HPDE6-E6E7 (cell line): ENCODE results near the gene ICA1.
"Not testable (repeated sequence)": the region's sequence is repeated elsewhere in the genome, so short reads cannot be mapped to it uniquely, and the experiment has no call there.

Source experiments
- DNase-seq: peaks from one replicate; pipeline ENCODE4 v3.0.0; 2011; ENCODE audit warnings: missing footprints; ENCODE audit errors: extremely low spot score

The ICA1 gene

DNA sequence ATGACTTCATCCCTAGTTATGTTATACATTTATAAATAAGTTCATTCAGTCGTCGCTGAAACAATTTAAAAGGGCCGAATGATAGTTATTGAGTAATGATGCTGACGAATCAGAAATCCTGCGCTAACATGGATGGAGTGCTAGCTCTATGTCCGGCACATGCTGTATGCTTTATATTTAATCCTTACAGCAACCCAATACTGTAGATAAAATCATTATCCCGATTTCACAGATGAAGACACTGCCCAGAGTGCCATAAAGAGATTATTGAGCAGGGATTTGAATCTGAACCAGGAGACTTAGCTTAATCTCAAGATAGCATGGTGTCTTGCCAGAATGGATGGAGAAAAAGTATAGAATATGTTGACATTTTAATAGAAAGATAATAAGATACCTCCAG is 1.1 kb upstream of the ICA1 start:
- no peak for DNase-seq

DNA sequence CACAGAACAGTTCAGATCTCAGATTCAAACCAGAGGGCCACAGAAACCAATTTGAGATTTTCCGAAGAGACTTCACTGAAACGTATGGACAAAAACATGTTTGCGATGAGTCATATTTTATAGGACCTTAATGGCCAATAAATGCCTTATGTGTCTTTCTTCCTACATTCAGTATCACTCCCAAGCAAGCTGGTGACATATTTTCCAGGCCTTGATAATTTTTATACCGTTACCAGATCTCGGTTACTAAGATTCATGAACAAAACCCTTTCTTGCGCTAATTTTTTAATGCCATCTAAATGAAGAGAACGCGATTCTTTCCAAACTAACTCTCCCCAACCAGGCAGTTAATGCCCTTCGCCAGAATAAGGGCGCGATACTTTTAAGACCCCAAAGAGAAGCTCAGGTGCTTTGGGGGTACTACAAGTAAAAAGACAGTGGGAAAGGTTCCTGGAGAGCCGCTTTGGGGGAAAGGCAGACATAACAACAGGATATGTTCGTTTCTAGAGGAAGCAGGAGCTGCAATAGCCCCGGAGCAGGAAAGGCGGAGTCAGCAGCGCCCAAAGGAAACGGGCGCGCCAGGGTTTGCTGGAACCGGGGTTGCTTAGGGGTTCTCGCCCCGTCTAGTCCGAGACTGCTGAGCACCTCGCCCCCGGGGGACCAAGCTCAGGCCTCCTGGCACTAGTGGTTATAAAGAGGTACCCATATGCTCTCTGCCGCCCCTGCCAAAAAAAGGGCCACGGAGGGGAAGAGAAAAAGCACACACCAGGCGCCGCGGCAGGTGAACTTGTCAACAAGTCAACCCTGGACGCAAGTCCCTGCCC is 884 bp downstream of the ICA1 start:
- no peak for DNase-seq

DNA sequence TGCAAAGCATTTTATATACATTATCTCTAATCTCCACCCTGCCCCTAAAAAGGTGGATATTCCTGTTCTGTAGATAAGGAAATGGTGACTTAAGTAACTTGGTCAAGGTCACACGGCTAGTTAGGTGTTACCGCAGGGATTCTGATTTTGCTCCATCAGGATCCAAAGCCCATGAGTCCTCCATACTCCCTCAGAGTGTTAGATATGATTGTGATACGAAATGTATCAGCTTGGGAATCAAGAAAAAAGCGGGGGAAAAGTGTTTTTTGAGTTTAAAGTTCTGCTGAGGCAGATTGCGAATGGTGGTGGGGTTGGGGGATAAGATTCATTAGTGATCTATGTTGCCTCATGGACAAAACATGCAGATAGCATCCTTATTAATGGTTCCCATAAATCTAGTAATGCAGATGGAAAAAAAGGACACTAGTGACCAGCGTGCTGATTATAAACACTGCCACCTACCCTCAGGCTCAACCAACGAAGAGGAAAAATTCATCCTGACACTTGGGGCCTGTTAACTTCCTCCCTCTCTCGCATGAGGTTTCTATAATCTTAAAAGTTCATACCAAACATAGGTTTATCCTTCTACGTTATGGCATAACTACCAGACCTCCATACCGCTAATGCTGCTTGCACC is 2.3 kb downstream of the ICA1 start:
- DNase-seq, result no peak

DNA sequence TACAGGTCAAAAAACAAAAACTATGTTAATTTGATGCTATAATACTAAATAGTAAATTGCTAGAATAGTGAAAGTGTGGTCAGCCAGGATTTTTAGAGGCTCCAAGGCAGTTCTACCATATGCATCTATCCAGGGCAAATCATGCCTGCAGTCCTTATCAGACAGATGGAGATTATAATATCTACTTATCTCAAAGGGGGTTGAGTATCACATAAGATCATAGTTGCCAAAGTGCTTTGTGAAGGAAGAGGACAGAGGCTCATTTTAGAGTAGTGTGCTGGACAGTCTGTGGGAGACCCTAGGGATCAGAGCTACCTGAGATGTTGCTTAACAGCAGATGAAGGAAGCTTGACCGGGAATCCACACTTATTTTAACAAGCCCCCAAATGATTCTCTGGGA is 3.2 kb downstream of the ICA1 start:
- DNase-seq, result no peak

- no peak for DNase-seq
These were observed 3.8 kb downstream of the ICA1 start for GRCh38 chr7:8258166-8258565.

DNA sequence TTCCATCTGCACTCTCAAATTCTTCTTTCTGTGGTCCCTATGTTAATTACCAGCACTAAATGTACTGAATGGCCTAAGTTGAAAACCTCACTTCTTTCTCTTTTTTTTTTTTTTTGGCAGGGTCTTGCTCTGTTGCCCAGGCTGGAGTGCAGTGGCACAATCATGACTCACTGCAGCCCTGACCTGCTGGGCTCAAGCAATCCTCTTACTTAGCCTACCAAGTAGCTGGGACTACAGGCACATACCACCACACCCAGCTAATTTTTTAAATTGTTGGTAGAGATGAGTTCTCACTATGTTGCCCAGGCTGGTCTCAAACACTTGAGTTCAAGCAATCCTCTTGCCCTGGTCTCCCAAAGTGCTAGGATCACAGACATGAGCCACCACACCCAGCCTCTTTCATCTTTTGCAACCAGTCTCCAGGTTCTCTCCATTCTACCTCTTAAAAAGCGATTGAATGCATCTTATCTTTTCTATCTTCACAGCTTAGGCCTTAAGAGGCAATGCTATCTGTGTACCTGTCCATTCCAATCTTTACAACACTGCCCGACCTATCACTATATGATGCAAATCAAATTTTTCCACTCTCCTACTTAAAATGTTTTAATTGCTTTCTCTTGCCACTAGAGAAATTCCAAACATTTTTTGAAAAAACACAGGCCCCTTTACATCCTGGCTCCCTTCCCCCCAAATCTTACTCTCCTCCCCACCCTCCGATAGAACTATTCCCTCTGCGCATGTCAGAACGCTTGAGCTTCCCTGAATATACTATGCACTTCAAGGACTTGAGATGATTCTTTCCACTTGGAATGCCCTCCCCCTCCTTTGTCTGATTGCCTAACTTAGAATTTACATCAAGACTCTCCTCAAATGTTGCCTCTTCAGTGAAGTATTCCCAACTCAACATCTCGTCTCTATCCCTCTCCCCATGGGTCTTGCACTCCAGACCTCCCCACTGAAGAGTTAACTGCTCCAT is 6.0 kb downstream of the ICA1 start:
- DNase-seq, result no peak

DNA sequence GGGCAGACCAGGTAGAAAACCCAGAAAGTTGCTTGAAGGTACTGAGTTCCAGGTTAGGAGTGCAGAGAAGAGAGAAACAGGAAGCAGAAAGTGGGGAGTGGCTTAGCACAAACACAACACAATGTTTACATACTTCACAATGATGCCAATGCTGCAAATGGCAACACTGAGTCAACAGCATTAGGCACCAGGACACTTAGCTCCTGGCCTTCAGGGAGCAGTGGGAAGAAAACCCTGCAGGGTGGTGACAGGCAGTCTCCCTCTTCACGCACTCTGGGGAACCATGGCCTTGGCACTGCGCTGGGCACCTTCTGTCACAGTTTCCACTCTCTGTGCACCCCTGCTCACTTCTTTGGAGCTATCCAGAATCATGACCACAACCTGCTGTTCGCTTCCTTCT is 7.3 kb downstream of the ICA1 start:
- no peak for DNase-seq

DNA sequence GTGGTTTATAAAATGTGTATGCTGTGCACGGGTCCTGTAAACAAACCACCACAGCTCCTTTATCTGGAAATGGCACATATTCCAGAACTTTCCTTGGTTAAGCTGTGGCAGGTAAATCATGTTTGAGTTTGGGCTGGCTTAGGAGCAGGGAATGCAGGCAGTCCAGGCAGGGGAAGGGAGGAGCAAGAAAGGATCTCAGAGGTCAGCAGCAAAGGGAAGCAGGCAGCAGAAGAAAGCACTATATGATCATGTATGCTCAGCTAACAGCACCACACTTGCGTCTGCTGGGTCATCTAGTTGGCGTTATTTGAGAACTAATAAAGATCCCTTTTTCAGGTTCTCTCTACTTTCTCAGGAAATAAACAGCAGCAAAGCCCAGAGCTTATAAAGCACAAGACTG is 7.8 kb downstream of the ICA1 start:
- DNase-seq, result no peak

DNA sequence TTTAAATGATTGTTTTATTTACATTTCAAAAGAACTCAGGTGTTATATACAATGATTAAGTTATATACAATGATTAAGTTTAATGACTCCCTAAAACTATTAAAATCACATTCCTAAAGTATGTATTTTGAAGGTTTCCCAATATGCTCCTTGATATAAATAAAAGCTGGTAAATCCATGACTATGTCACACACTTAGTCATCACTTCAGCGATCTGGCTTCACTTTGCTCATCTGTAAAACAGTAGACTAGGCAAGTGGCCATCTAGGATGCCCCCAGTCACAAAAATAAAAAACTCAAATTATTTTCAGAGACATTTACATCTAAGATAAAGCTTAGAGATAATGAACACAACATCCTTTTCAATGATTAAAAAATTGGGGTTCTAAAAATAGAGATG is 10.8 kb downstream of the ICA1 start:
- no peak for DNase-seq

DNA sequence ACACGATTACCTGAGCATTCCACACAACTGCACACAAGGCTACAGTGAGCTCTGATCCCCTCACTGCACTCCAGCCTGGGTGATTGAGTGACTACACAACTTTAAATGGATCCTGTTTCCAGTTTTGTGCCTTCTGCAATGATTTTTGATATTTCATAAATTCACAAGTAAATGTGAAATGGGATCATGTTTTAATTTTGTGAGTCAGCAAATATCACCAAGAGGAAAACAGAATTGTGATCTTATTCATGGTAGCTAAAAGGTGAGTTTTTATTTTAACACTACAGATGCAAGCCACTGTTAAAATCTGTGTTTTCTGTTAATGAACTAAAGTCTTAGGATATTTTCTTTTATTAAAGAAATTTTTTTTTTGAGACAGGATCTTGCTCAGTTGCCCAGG is 11.4 kb downstream of the ICA1 start:
- no peak for DNase-seq

GRCh38 chr7:8249121-8249520 is 12.8 kb downstream of the ICA1 start:
- no peak for DNase-seq

GRCh38 chr7:8246020-8246419 is 15.9 kb downstream of the ICA1 start:
- no peak for DNase-seq

DNA sequence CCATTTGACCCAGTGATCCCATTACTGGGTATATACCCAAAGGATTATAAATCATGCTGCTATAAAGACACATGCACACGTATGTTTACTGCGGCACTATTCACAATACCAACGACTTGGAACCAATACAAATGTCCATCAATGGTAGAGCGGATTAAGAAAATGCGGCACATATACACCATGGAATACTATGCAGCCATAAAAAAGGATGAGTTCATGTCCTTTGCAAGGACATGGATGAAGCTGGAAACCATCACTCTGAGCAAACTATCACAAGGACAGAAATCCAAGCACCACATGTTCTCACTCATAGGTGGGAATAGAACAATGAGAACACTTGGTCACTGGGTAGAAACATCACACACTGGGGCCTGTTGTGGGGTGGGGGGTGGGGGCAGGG is 16.9 kb downstream of the ICA1 start:
- DNase-seq, result not testable (repeated sequence)

- not testable (repeated sequence) for DNase-seq
These were observed 18.9 kb downstream of the ICA1 start for GRCh38 chr7:8243059-8243458.

DNA sequence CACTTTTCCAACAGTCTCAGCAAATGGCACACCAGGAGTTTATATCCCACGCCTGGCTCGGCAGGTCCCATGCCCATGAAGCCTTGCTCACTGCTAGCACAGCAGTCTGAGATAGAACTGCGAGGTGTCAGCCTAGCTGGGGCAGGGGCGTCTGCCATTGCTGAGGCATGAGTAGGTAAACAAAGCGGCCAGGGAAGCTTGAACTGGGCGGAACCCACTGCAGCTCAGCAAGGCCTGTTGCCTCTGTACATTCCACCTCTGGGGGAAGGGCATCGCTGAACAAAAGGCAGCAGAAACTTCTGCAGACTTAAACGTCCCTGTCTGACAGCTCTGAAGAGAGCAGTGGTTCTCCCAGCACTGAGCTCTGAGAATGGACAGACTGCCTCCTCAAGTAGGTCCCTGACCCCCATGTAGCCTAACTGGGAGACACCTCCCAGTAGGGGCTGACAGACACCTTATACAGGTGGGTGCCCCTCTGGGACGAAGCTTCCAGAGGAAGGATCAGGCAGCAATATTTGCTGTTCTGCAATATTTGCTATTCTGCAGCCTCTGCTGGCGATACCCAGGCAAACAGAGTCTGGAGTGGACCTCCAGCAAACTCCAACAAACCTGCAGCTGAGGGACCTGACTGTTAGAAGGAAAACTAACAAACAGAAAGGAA is 22.1 kb downstream of the ICA1 start:
- DNase-seq, result not testable (repeated sequence)

DNA sequence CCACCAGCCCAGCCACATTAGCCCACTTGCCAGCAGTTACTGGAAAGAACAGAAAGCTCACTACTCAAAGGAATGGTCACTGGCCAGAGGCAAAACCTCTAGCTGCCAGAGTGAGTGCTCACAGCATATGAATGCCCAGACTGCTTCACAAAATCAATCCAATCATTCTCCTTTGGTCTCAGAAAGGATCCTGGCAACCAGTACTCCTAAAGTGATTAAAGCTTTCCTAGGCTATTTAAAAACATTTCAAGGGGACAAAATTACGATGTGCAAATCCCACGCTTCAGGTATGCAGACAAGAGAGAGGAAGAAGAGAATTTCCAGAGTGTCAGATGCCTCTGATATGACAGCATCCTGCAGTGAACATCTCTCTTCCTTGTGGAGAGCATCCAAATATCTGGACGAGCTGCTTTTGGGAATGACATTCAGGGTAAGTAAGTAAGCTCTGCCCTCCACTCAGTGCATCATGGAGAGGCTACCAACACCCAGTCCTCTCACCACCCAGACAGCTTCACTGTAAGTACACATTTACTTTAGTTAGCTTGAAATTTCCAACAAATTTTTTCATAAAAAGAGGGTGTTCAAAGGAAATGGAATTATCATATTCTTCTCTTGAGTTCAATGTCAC is 25.1 kb downstream of the ICA1 start:
- DNase-seq, result no peak

GRCh38 chr7:8232999-8233847 is 28.7 kb downstream of the ICA1 start:
- DNase-seq, result no peak

- no peak for DNase-seq
These were observed 32.0 kb downstream of the ICA1 start for GRCh38 chr7:8229927-8230326.

DNA sequence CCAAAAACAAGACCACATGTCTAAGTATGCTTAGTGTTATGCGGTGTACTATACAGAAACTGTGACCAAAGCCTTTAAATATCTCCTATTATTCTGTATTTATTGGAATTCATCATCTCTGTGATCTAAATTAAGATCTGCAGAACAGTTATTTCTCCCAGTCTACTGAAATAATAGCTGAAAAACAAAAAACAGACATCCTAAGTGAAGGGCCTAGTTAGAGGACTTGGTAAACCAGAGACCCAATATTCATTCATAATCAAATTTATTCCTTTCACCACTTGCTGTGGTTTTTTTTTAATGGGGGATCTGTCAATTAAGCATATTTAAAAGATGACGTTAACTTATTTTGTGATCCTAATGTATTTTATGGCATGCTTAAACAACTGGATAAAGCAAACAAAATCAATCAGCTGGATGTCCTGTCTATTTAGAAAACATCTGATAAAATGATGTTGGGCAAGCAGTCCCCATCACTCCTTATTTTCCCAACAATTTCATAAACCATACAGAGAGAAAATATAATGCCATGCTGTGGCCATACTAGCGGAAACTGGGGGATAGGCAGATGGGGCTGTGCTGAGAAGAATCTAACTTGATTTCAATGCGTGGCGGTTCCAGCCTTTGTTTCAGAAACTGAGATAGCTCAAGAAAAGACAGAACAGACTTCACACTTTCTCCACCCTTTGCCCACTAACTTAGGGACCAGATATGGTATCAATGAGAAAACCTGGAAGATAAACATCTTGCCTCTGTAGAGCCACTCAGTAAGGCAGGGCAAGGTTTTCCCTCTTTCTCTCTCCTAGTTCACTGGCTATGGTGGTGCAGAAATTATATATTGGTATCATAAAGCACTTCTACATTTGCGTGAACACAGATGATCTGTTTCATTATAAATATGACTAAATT is 32.9 kb downstream of the ICA1 start:
- DNase-seq, result no peak
